CD14-positive monocyte (primary cell): ENCODE measurements around the gene ADCY2. TPM values are rescaled to one million over a fixed set of nuclear protein-coding genes. Genes with fewer than 3 reads are reported as not detected.

Experiments
- DNase-seq, 3 donors: peaks; one replicate each; pipeline ENCODE4 v3.0.0-alpha.2; 2011 to 2022
- H2AFZ ChIP-seq: 2 replicates; pipeline ENCODE4 v1.6.0; 2012; ENCODE audit warnings: mild to moderate bottlenecking, low read depth, low read length, inconsistent platforms; ENCODE audit not compliant: insufficient read depth, poor library complexity, severe bottlenecking
- H3K27ac ChIP-seq, 2 donors: 1 replicate in 1 of 2; 2 replicates in 1 of 2; pipeline ENCODE4 v1.5.1; 2012 to 2013; ENCODE audit warnings: low read length in 2 of 2, control low read depth in 1 of 2, inconsistent platforms in 1 of 2, low read depth in 1 of 2, mild to moderate bottlenecking in 1 of 2
- H3K27me3 ChIP-seq, 2 donors: one replicate each; pipeline versions ENCODE4 v1.6.0 to v1.6.1; 2011 to 2013; ENCODE audit warnings: low read length in 2 of 2; ENCODE audit not compliant: control insufficient read depth in 2 of 2, insufficient read depth in 2 of 2
- H3K36me3 ChIP-seq, 2 donors: replicated peaks in 1 of 2; 1 replicate in 1 of 2; 2 replicates in 1 of 2; pipeline versions ENCODE4 v1.5.1 to v1.6.1; 2012 to 2013; ENCODE audit warnings: low read length in 2 of 2, control low read depth in 1 of 2, inconsistent platforms in 1 of 2, mild to moderate bottlenecking in 1 of 2; ENCODE audit not compliant: insufficient read depth in 2 of 2, control insufficient read depth in 1 of 2
- H3K4me1 ChIP-seq, 2 donors: 1 replicate in 1 of 2; 2 replicates in 1 of 2; pipeline versions ENCODE4 v1.5.1 to v1.6.1; 2012 to 2013; ENCODE audit warnings: low read length in 2 of 2, control low read depth in 1 of 2, inconsistent platforms in 1 of 2, mild to moderate bottlenecking in 1 of 2, moderate library complexity in 1 of 2; ENCODE audit not compliant: insufficient read depth in 2 of 2, control insufficient read depth in 1 of 2
- H3K4me2 ChIP-seq: replicated peaks from 2 replicates; pipeline ENCODE3; 2012; ENCODE audit warnings: low read length, moderate library complexity, mild to moderate bottlenecking; ENCODE audit not compliant: poor library complexity, severe bottlenecking; ENCODE audit errors: extremely low read depth
- H3K4me3 ChIP-seq, 3 experiments: fragments of 200-600 bp in 1 of 3; sonication (generic) in 1 of 3; replicated peaks in 1 of 3; 1 replicate in 2 of 3; 2 replicates in 1 of 3; pipeline ENCODE4 v1.5.1; 2011 to 2013; ENCODE audit warnings: low read length in 3 of 3, mild to moderate bottlenecking in 3 of 3, control low read depth in 2 of 3, low read depth in 2 of 3, inconsistent platforms in 1 of 3, moderate library complexity in 1 of 3
- H3K79me2 ChIP-seq: 2 replicates; pipeline ENCODE4 v1.6.0; 2012; ENCODE audit warnings: mild to moderate bottlenecking, control low read depth, inconsistent platforms, low read length, moderate library complexity; ENCODE audit not compliant: insufficient read depth
- H3K9ac ChIP-seq: 2 replicates; pipeline ENCODE4 v1.6.0; 2017; ENCODE audit warnings: low read length, mild to moderate bottlenecking; ENCODE audit not compliant: insufficient read depth, poor library complexity, severe bottlenecking
- H3K9me3 ChIP-seq, 2 donors: replicated peaks in 1 of 2; 1 replicate in 1 of 2; 2 replicates in 1 of 2; pipeline versions ENCODE4 v1.5.1 to v1.6.1; 2012 to 2013; ENCODE audit warnings: low read length in 2 of 2, control low read depth in 1 of 2; ENCODE audit not compliant: control insufficient read depth in 1 of 2, insufficient read depth in 1 of 2
- H4K20me1 ChIP-seq: 2 replicates; pipeline ENCODE4 v1.6.0; 2012; ENCODE audit warnings: mild to moderate bottlenecking, low read length, control low read depth, moderate library complexity; ENCODE audit not compliant: insufficient read depth
- H3K27ac Mint-ChIP-seq, 7 donors: one replicate each; pipeline ENCODE4 v1.8.0; 2020; ENCODE audit warnings: mild to moderate bottlenecking in 7 of 7, mixed read lengths in 7 of 7, moderate library complexity in 6 of 7, inconsistent platforms in 2 of 7
- H3K27me3 Mint-ChIP-seq, 3 donors: one replicate each; pipeline ENCODE4 v1.8.0; 2021 to 2022; ENCODE audit warnings: low read depth in 3 of 3, mild to moderate bottlenecking in 3 of 3, mixed read lengths in 3 of 3, moderate library complexity in 3 of 3, inconsistent platforms in 1 of 3
- H3K36me3 Mint-ChIP-seq, 2 donors: one replicate each; pipeline ENCODE4 v1.8.0; 2020; ENCODE audit warnings: mixed read lengths in 2 of 2, inconsistent platforms in 1 of 2, mild to moderate bottlenecking in 1 of 2
- H3K4me1 Mint-ChIP-seq: one replicate; pipeline ENCODE4 v1.8.0; 2020; ENCODE audit warnings: mild to moderate bottlenecking, mixed read lengths
- H3K4me3 Mint-ChIP-seq, 2 donors: one replicate each; pipeline ENCODE4 v1.8.0; 2020; ENCODE audit warnings: mild to moderate bottlenecking in 2 of 2, mixed read lengths in 2 of 2, moderate library complexity in 1 of 2
- H3K9me3 Mint-ChIP-seq, 7 donors: one replicate each; pipeline ENCODE4 v1.8.0; 2020 to 2022; ENCODE audit warnings: mixed read lengths in 7 of 7, mild to moderate bottlenecking in 6 of 7, moderate library complexity in 6 of 7, inconsistent platforms in 2 of 7
- CTCF ChIP-seq: fragments of 200-600 bp; IDR thresholded peaks from one replicate; pipeline ENCODE4 v1.8.0; 2022; ENCODE audit warnings: antibody characterized with exemption, mild to moderate bottlenecking
- WGBS: methylation state at CpG from one replicate; pipeline ENCODE4 v1.1.5; 2013; ENCODE audit warnings: missing lambda C conversion rate; ENCODE audit not compliant: insufficient coverage; 5-methylcytosine and 5-hydroxymethylcytosine counted together
- intact Hi-C, 2 donors: fragments of 100-400 bp; cut with micrococcal nuclease; formaldehyde crosslinking; loops; one replicate each; pipeline versions ENCODE4 v1.15.0 to v1.15.1; 2023
- polyA plus RNA-seq, 3 donors: library from polyadenylated mRNA; depleted of rRNA in 1 of 3; unstranded in 2 of 3; stranded (reverse) in 1 of 3; fragments of 300-500 nt in 2 of 3; fragments of >200 nt in 1 of 3; fragmentation: Illumina TruSeq in 2 of 3; gene quantifications; 1 replicate in 2 of 3; 2 replicates in 1 of 3; pipeline ENCODE4 v1.2.3, GENCODE V29; 2012 to 2021

The ADCY2 gene
- polyA plus RNA-seq, 3 donors: not detected

GRCh38 chr5:7565559-7565958, 169.6 kb downstream of the ADCY2 start:
- DNase-seq: no peak
- 100% methylated on average over 1 of the region's 2 CpGs for WGBS
- TF ChIP-seq CTCF: no peak
- Histone ChIP-seq H3K4me2 (no peak overlapping the region), H2AFZ (no peak overlapping the region), H3K4me3 (no peak overlapping the region), H3K27me3 (no peaks in the 10 kb centered on the region), H3K36me3 (no peaks in the 10 kb centered on the region), H3K9me3 (no peaks in the 10 kb centered on the region), H3K4me1 (no peaks in the 10 kb centered on the region), H3K79me2 (no peaks in the 10 kb centered on the region), H4K20me1 (no peaks in the 10 kb centered on the region), H3K27ac (no peak overlapping the region), H3K9ac (no peak overlapping the region)
- Mint-ChIP-seq H3K27ac (no peak overlapping the region), H3K4me1 (no peaks in the 10 kb centered on the region), H3K36me3 (no peaks in the 10 kb centered on the region), H3K4me3 (no peak overlapping the region), H3K27me3 (no peaks in the 10 kb centered on the region), H3K9me3 (peaks cover 0 to 7% (median 2%) of the 10 kb centered on the region in 7 donors)
- intact Hi-C loops: no loop called here

- Histone ChIP-seq H3K4me1 (no peaks in the 10 kb centered on the region), H3K79me2 (no peaks in the 10 kb centered on the region), H3K9me3 (no peaks in the 10 kb centered on the region), H3K36me3 (no peaks in the 10 kb centered on the region), H3K4me3 (no peak overlapping the region), H4K20me1 (no peaks in the 10 kb centered on the region), H3K9ac (no peak overlapping the region), H2AFZ (no peak overlapping the region), H3K4me2 (no peak overlapping the region), H3K27ac (no peak overlapping the region), H3K27me3 (no peaks in the 10 kb centered on the region)
- H3K4me1 Mint-ChIP-seq: no peaks in the 10 kb centered on the region
- TF ChIP-seq CTCF: no peak
- intact Hi-C loops: no loop called here
- no peaks in the 10 kb centered on the region for H3K36me3 Mint-ChIP-seq
- no peak for DNase-seq
- no peak overlapping the region for H3K27ac Mint-ChIP-seq
- peaks cover 0 to 4% (median 2%) of the 10 kb centered on the region in 7 donors for H3K9me3 Mint-ChIP-seq
- WGBS: 67% methylated on average over 4 of the region's 7 CpGs
- H3K27me3 Mint-ChIP-seq: peaks cover 0 to 2% (median 0%) of the 10 kb centered on the region in 3 donors
- H3K4me3 Mint-ChIP-seq: no peak overlapping the region
Observed at GRCh38 chr5:7576023-7576715, 180.2 kb downstream of the ADCY2 start.
